Stimulated activated CD4-positive, alpha-beta T cell treated with anti-CD3 and anti-CD28 coated beads, Interleukin-15, amount 100 ng/mL, for 1 hour (primary cell): ENCODE measurements around the gene AMIGO2.
"Not testable (repeated sequence)": the region's sequence is repeated elsewhere in the genome, so short reads cannot be mapped to it uniquely, and the experiment has no call there.

Experiments
- DNase-seq, 2 donors: peaks; one replicate each; pipeline ENCODE4 v3.0.0-alpha.2; 2020; ENCODE audit warnings: low read depth in 1 of 2, low spot score in 1 of 2

AMIGO2 gene

DNA sequence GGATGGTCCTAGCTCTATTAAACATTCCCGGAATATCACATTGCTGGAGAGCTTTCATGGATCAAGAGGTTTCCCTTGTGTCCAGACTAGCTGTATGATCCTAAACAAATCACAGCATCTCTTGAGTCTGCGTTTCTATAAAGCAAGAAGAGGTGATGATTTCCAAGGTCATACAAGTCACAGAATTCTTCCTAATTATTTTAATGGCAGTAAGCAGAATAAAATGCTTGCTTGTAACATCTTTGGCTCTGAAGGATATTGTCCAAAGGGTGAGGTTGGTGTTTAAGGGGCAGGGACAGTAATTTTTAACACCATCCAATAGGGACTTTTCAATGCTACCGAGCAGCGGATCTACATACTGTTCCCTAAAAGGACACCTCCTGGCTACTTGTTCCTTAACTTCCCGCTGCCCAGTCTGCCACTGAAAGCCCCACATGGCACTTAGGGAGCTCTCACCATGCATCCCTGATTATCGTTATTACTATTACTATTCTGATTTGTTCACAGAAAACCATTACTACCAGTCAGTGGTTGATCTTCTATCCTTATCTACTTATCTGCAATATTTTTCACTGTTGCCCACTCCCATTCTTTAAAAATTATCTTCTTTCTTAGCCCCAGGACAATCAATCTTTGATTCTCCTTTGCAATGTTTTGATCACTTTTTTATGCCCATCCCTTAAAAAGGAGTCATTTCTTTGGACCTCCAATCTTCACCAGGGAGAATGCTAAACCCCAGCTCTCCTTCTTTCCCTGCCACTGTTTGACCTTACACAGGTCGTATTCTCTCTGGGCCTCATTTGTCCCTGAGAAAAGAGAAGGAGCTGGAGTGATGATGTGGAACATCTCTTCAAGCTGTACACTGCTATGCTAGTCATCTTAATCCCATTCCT lies 4.3 kb downstream of the AMIGO2 start:
- no peak for DNase-seq

GRCh38 chr12:47074757-47075156 lies 5.0 kb downstream of the AMIGO2 start:
- DNase-seq: no peak

DNA sequence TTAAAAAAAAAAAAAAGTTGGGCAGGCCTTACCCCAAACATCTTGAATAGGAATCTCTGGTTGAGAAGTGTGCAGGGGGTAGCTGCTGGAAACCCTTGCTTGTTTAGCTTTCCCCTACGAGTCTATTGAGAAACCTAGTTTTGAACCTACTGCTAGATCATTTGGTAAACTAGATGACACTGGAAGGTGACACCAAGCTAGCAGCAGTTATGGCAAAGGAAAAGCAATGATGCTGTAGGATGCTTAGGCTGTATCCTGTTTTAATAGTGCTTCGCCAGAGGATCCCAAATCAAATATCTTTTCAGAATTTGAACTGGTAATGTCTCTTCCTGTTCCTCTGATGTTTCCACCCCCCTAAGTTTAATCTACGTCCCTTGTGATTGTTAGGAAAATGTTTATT lies 5.8 kb downstream of the AMIGO2 start:
- no peak for DNase-seq

DNA sequence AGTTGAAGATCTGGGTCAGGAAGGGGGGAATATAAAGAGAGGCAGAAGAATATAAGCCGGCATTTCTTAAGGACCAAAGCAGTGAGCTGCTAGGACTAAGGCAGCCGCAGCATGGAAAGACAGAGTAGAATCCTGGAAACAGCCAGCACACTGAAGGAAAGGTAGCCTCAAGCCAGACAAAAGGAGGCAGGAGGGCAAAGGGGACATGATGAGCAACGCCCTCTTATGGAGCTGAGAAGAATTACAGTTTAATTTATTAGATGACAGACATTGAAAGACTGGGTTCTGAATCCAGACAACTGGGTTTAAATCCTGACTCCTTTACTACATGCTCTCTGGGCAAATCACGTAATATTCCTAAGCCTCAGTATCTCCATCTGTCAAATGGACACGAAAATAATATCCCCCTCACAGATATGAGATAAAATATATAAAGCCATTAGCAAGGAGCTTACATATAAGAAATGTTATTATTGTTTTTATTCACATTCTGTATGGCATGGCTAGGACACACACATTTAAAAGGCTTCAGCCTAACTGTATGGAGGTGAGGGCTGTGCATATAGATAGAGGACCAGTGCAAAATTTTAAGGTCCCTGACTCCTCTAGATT lies 8.4 kb downstream of the AMIGO2 start:
- DNase-seq: no peak

GRCh38 chr12:47070310-47070709 lies 9.4 kb downstream of the AMIGO2 start:
- DNase-seq: no peak

- DNase-seq: no peak
Measured at GRCh38 chr12:47068539-47068938, 11.2 kb downstream of the AMIGO2 start.

GRCh38 chr12:47067771-47068431 lies 11.9 kb downstream of the AMIGO2 start:
- DNase-seq: no peak

DNA sequence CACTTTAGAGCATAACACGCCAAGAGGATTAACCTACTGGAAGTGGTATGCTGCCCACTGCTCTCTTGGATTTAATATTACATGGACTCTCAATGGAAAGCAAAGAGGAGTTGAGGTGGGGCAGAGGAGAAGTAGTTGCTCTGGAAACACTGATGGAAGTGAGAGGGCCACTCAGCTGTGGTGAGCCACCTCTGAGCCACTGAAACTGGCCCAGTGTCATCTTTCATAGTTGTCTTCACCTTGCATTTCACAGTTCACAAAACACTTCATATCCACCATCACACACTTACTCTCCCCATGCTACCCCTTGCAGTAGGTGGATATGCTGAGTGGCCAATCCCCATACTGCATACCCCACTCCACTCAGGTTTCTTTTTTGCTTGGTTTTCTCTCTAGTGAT lies 12.6 kb downstream of the AMIGO2 start:
- no peak for DNase-seq

- DNase-seq: no peak
Measured at GRCh38 chr12:47066278-47067025, 13.3 kb downstream of the AMIGO2 start.

- DNase-seq: no peak
Measured at GRCh38 chr12:47065546-47065945, 14.2 kb downstream of the AMIGO2 start.

DNA sequence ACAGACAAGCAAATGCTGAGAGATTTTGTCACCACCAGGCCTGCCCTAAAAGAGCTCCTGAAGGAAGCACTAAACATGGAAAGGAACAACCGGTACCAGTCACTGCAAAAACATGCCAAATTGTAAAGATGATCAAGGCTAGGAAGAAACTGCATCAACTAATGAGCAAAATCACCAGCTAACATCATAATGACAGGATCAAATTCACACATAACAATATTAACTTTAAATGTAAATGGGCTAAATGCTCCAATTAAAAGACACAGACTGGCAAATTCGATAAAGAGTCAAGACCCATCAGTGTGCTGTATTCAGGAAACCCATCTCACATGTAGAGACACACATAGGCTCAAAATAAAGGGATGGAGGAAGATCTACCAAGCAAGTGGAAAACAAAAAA lies 21.1 kb downstream of the AMIGO2 start:
- not testable (repeated sequence) for DNase-seq

GRCh38 chr12:47056944-47057343 lies 22.8 kb downstream of the AMIGO2 start:
- not testable (repeated sequence) for DNase-seq

GRCh38 chr12:47055856-47056255 lies 23.9 kb downstream of the AMIGO2 start:
- DNase-seq: not testable (repeated sequence)

GRCh38 chr12:47054659-47055058 lies 25.1 kb downstream of the AMIGO2 start:
- no peak for DNase-seq

- no peak for DNase-seq
Measured at GRCh38 chr12:47053961-47054360, 25.8 kb downstream of the AMIGO2 start.

DNA sequence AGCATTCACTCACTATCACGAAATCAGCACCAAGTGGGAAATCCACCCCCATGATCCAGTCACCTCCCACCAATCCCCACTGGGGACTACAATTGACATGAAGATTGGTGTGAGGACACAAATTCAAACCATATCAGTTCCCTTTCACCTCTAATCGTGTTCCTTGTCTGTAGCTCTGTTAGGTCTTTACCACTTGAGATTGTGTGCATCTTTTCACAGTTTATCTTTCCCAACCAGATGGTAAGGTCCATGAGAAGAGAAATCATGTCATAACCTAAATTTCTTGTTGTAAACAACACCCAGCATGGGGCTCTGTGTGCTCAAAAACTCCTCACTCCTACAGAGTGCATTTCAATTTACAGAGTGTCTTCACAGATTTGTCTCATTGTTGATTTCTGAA lies 27.5 kb downstream of the AMIGO2 start:
- no peak for DNase-seq

GRCh38 chr12:47051291-47051690 lies 28.5 kb downstream of the AMIGO2 start:
- DNase-seq: not testable (repeated sequence)

DNA sequence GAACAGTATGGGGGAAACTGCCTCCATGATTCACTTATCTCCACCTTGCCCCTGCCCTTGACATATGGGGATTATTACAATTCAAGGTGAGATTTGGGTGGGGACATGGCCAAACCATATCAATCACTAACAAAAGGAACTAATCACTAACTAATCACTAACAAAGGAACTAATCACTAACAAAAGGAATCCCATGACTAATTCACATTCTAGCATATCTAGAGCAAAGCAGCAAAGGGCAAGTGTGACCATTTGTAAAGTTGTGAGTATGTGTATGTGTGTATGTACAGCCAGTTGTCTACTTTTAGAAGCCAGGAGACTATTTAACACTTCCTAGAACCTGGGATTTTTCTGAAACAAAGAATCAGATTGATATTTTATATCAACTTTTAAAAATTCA lies 31.2 kb downstream of the AMIGO2 start:
- no peak for DNase-seq

DNA sequence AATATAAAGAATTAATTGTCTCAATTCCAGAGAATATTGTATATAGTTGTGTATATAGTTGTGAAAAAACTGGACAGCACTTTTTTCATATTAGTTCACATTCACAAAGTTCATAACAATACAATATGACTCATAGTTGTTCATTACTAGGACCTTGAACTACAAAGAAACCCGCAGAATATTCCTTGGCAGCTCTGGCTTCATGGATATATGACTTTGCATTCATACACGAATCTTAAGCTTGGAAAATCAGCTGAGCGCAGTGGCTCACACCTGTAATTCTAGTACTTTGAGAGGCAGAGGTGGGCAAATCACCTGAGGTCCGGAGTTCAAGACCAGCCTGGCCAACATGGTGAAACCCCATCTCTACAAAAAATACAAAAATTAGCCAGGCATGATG lies 38.4 kb downstream of the AMIGO2 start:
- no peak for DNase-seq

DNA sequence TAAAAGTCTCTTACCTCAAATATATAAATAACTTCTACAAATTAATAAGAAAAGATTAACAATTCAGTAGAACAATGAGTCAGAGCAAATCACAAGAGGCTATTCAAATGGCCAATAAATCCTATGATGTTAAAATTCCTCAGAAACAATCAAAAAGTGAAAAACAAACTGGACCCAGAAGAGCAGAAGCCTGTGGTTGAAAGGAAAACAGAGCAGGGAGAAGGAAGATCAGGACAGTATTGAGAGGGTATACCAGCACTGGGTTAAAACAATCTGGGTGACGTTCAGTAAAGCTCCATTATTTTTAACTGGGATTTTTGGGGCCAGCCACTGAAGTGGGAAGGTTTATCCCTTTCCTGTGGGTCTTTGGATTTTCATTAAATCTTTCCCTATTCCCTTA lies 40.0 kb downstream of the AMIGO2 start:
- no peak for DNase-seq

GRCh38 chr12:47039079-47039478 lies 40.7 kb downstream of the AMIGO2 start:
- DNase-seq: no peak
